Measurements from ENCODE around the gene FOXG1. TPM values are rescaled to one million over a fixed set of nuclear protein-coding genes. Genes with fewer than 3 reads are reported as not detected.

Gene FOXG1
- polyA plus RNA-seq, 1 donor from 2014 or later = 53.5 TPM

GRCh38 chr14:28770061-28770460 is 3.5 kb downstream of the FOXG1 start:
- H3F3A ChIP-seq (ENCODE audit: insufficient read depth, low read length, poor library complexity, severe bottlenecking) = peaks cover 25% of the 10 kb centered on the region
- peaks cover 17% of the 10 kb centered on the region for H4K20me1 ChIP-seq (ENCODE audit: insufficient read depth)
- H3K4me2 ChIP-seq (ENCODE audit: low read length) = peak overlapping the region; percentile 89
- no peak overlapping the region for H2AFZ ChIP-seq (ENCODE audit: low read depth, low read length)
- H3K4me3 ChIP-seq (ENCODE audit: low read length) = peak overlapping the region; percentile 89
- peaks cover 87% of the 10 kb centered on the region for H3K79me2 ChIP-seq (replicated peaks; ENCODE audit: insufficient read depth, low read length)
- no peaks in the 10 kb centered on the region for H3K27me3 ChIP-seq (ENCODE audit: insufficient read depth, low read depth, low read length)
- no peak for TF ChIP-seq EP300 (conservative IDR thresholded peaks at IDR 0.05; ENCODE audit: poor library complexity, severe bottlenecking)
- no peak for TF ChIP-seq CTCF (IDR thresholded peaks at IDR 0.05; ENCODE audit: poor library complexity, severe bottlenecking)
- TF ChIP-seq RAD21 (conservative IDR thresholded peaks at IDR 0.05) = no peak
- TF ChIP-seq POLR2AphosphoS5 (IDR thresholded peaks at IDR 0.05) = no peak
- TF ChIP-seq, protein P1, sequence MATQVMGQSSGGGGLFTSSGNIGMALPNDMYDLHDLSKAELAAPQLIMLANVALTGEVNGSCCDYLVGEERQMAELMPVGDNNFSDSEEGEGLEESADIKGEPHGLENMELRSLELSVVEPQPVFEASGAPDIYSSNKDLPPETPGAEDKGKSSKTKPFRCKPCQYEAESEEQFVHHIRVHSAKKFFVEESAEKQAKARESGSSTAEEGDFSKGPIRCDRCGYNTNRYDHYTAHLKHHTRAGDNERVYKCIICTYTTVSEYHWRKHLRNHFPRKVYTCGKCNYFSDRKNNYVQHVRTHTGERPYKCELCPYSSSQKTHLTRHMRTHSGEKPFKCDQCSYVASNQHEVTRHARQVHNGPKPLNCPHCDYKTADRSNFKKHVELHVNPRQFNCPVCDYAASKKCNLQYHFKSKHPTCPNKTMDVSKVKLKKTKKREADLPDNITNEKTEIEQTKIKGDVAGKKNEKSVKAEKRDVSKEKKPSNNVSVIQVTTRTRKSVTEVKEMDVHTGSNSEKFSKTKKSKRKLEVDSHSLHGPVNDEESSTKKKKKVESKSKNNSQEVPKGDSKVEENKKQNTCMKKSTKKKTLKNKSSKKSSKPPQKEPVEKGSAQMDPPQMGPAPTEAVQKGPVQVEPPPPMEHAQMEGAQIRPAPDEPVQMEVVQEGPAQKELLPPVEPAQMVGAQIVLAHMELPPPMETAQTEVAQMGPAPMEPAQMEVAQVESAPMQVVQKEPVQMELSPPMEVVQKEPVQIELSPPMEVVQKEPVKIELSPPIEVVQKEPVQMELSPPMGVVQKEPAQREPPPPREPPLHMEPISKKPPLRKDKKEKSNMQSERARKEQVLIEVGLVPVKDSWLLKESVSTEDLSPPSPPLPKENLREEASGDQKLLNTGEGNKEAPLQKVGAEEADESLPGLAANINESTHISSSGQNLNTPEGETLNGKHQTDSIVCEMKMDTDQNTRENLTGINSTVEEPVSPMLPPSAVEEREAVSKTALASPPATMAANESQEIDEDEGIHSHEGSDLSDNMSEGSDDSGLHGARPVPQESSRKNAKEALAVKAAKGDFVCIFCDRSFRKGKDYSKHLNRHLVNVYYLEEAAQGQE (IDR thresholded peaks at IDR 0.05; ENCODE audit: borderline replicate concordance) = no peak
- no peaks in the 10 kb centered on the region for H3K9me2 ChIP-seq (ENCODE audit: insufficient read depth, low read length)
- H3K9me3 ChIP-seq (ENCODE audit: low read length) = no peaks in the 10 kb centered on the region
- H3K27ac ChIP-seq (ENCODE audit: low read length) = peak overlapping the region; percentile 100
- peaks cover 30% of the 10 kb centered on the region for H3K36me3 ChIP-seq (ENCODE audit: insufficient read depth, low read length)
- peak overlapping the region; percentile 95 for H3K9ac ChIP-seq (ENCODE audit: low read length)

- H3K9ac ChIP-seq (ENCODE audit: low read length) = peak overlapping the region; percentile 95
- peaks cover 25% of the 10 kb centered on the region for H3F3A ChIP-seq (ENCODE audit: insufficient read depth, low read length, poor library complexity, severe bottlenecking)
- peaks cover 17% of the 10 kb centered on the region for H4K20me1 ChIP-seq (ENCODE audit: insufficient read depth)
- H2AFZ ChIP-seq (ENCODE audit: low read depth, low read length) = no peak overlapping the region
- peak overlapping the region; percentile 89 for H3K4me3 ChIP-seq (ENCODE audit: low read length)
- peak overlapping the region; percentile 100 for H3K27ac ChIP-seq (ENCODE audit: low read length)
- peak overlapping the region; percentile 89 for H3K4me2 ChIP-seq (ENCODE audit: low read length)
- TF ChIP-seq MXI1 (conservative IDR thresholded peaks at IDR 0.05; ENCODE audit: poor library complexity, severe bottlenecking) (no peak), SMC3 (conservative IDR thresholded peaks at IDR 0.05; ENCODE audit: poor library complexity) (no peak), POLR2AphosphoS5 (IDR thresholded peaks at IDR 0.05) (peak; percentile 32), EP300 (conservative IDR thresholded peaks at IDR 0.05; ENCODE audit: poor library complexity, severe bottlenecking) (no peak), RAD21 (conservative IDR thresholded peaks at IDR 0.05) (no peak), CTCF (IDR thresholded peaks at IDR 0.05; ENCODE audit: poor library complexity, severe bottlenecking) (no peak), TAF1 (IDR thresholded peaks at IDR 0.05; ENCODE audit: low read depth) (no peak), EZH2 (IDR thresholded peaks at IDR 0.05; ENCODE audit: borderline replicate concordance, insufficient read depth, low read length, poor library complexity, severe bottlenecking) (no peak)
- TF ChIP-seq, protein P1 (IDR thresholded peaks at IDR 0.05; ENCODE audit: borderline replicate concordance) = peak; percentile 93
- no peaks in the 10 kb centered on the region for H3K9me3 ChIP-seq (ENCODE audit: low read length)
- H3K27me3 ChIP-seq (ENCODE audit: insufficient read depth, low read depth, low read length) = no peaks in the 10 kb centered on the region
- no peaks in the 10 kb centered on the region for H3K9me2 ChIP-seq (ENCODE audit: insufficient read depth, low read length)
- H3K36me3 ChIP-seq (ENCODE audit: insufficient read depth, low read length) = peaks cover 30% of the 10 kb centered on the region
- H3K79me2 ChIP-seq (replicated peaks; ENCODE audit: insufficient read depth, low read length) = peaks cover 87% of the 10 kb centered on the region
These were observed 4.0 kb downstream of the FOXG1 start for GRCh38 chr14:28770630-28771029.

Measured in neural cell (in vitro differentiated cells).